CD14-positive monocyte (primary cell): Measurements from ENCODE around the gene SLC2A1. TPM values are rescaled to one million over a fixed set of nuclear protein-coding genes. Genes with fewer than 3 reads are reported as not detected.

Experiments
- DNase-seq, 3 donors: peaks; one replicate each; pipeline ENCODE4 v3.0.0-alpha.2; 2011 to 2022
- H2AFZ ChIP-seq: 2 replicates; pipeline ENCODE4 v1.6.0; 2012; ENCODE audit warnings: mild to moderate bottlenecking, low read depth, low read length, inconsistent platforms; ENCODE audit not compliant: insufficient read depth, poor library complexity, severe bottlenecking
- H3K27ac ChIP-seq, 2 donors: 1 replicate in 1 of 2; 2 replicates in 1 of 2; pipeline ENCODE4 v1.5.1; 2012 to 2013; ENCODE audit warnings: low read length in 2 of 2, control low read depth in 1 of 2, inconsistent platforms in 1 of 2, low read depth in 1 of 2, mild to moderate bottlenecking in 1 of 2
- H3K27me3 ChIP-seq, 2 donors: one replicate each; pipeline versions ENCODE4 v1.6.0 to v1.6.1; 2011 to 2013; ENCODE audit warnings: low read length in 2 of 2; ENCODE audit not compliant: control insufficient read depth in 2 of 2, insufficient read depth in 2 of 2
- H3K36me3 ChIP-seq, 2 donors: replicated peaks in 1 of 2; 1 replicate in 1 of 2; 2 replicates in 1 of 2; pipeline versions ENCODE4 v1.5.1 to v1.6.1; 2012 to 2013; ENCODE audit warnings: low read length in 2 of 2, control low read depth in 1 of 2, inconsistent platforms in 1 of 2, mild to moderate bottlenecking in 1 of 2; ENCODE audit not compliant: insufficient read depth in 2 of 2, control insufficient read depth in 1 of 2
- H3K4me1 ChIP-seq, 2 donors: 1 replicate in 1 of 2; 2 replicates in 1 of 2; pipeline versions ENCODE4 v1.5.1 to v1.6.1; 2012 to 2013; ENCODE audit warnings: low read length in 2 of 2, control low read depth in 1 of 2, inconsistent platforms in 1 of 2, mild to moderate bottlenecking in 1 of 2, moderate library complexity in 1 of 2; ENCODE audit not compliant: insufficient read depth in 2 of 2, control insufficient read depth in 1 of 2
- H3K4me2 ChIP-seq: replicated peaks from 2 replicates; pipeline ENCODE3; 2012; ENCODE audit warnings: low read length, moderate library complexity, mild to moderate bottlenecking; ENCODE audit not compliant: poor library complexity, severe bottlenecking; ENCODE audit errors: extremely low read depth
- H3K4me3 ChIP-seq, 3 experiments: fragments of 200-600 bp in 1 of 3; sonication (generic) in 1 of 3; replicated peaks in 1 of 3; 1 replicate in 2 of 3; 2 replicates in 1 of 3; pipeline ENCODE4 v1.5.1; 2011 to 2013; ENCODE audit warnings: low read length in 3 of 3, mild to moderate bottlenecking in 3 of 3, control low read depth in 2 of 3, low read depth in 2 of 3, inconsistent platforms in 1 of 3, moderate library complexity in 1 of 3
- H3K79me2 ChIP-seq: 2 replicates; pipeline ENCODE4 v1.6.0; 2012; ENCODE audit warnings: mild to moderate bottlenecking, control low read depth, inconsistent platforms, low read length, moderate library complexity; ENCODE audit not compliant: insufficient read depth
- H3K9ac ChIP-seq: 2 replicates; pipeline ENCODE4 v1.6.0; 2017; ENCODE audit warnings: low read length, mild to moderate bottlenecking; ENCODE audit not compliant: insufficient read depth, poor library complexity, severe bottlenecking
- H3K9me3 ChIP-seq, 2 donors: replicated peaks in 1 of 2; 1 replicate in 1 of 2; 2 replicates in 1 of 2; pipeline versions ENCODE4 v1.5.1 to v1.6.1; 2012 to 2013; ENCODE audit warnings: low read length in 2 of 2, control low read depth in 1 of 2; ENCODE audit not compliant: control insufficient read depth in 1 of 2, insufficient read depth in 1 of 2
- H4K20me1 ChIP-seq: 2 replicates; pipeline ENCODE4 v1.6.0; 2012; ENCODE audit warnings: mild to moderate bottlenecking, low read length, control low read depth, moderate library complexity; ENCODE audit not compliant: insufficient read depth
- H3K27ac Mint-ChIP-seq, 7 donors: one replicate each; pipeline ENCODE4 v1.8.0; 2020; ENCODE audit warnings: mild to moderate bottlenecking in 7 of 7, mixed read lengths in 7 of 7, moderate library complexity in 6 of 7, inconsistent platforms in 2 of 7
- H3K27me3 Mint-ChIP-seq, 3 donors: one replicate each; pipeline ENCODE4 v1.8.0; 2021 to 2022; ENCODE audit warnings: low read depth in 3 of 3, mild to moderate bottlenecking in 3 of 3, mixed read lengths in 3 of 3, moderate library complexity in 3 of 3, inconsistent platforms in 1 of 3
- H3K36me3 Mint-ChIP-seq, 2 donors: one replicate each; pipeline ENCODE4 v1.8.0; 2020; ENCODE audit warnings: mixed read lengths in 2 of 2, inconsistent platforms in 1 of 2, mild to moderate bottlenecking in 1 of 2
- H3K4me1 Mint-ChIP-seq: one replicate; pipeline ENCODE4 v1.8.0; 2020; ENCODE audit warnings: mild to moderate bottlenecking, mixed read lengths
- H3K4me3 Mint-ChIP-seq, 2 donors: one replicate each; pipeline ENCODE4 v1.8.0; 2020; ENCODE audit warnings: mild to moderate bottlenecking in 2 of 2, mixed read lengths in 2 of 2, moderate library complexity in 1 of 2
- H3K9me3 Mint-ChIP-seq, 7 donors: one replicate each; pipeline ENCODE4 v1.8.0; 2020 to 2022; ENCODE audit warnings: mixed read lengths in 7 of 7, mild to moderate bottlenecking in 6 of 7, moderate library complexity in 6 of 7, inconsistent platforms in 2 of 7
- CTCF ChIP-seq: fragments of 200-600 bp; IDR thresholded peaks from one replicate; pipeline ENCODE4 v1.8.0; 2022; ENCODE audit warnings: antibody characterized with exemption, mild to moderate bottlenecking
- WGBS: methylation state at CpG from one replicate; pipeline ENCODE4 v1.1.5; 2013; ENCODE audit warnings: missing lambda C conversion rate; ENCODE audit not compliant: insufficient coverage; 5-methylcytosine and 5-hydroxymethylcytosine counted together
- intact Hi-C, 2 donors: fragments of 100-400 bp; cut with micrococcal nuclease; formaldehyde crosslinking; loops; one replicate each; pipeline versions ENCODE4 v1.15.0 to v1.15.1; 2023
- polyA plus RNA-seq, 3 donors: library from polyadenylated mRNA; depleted of rRNA in 1 of 3; unstranded in 2 of 3; stranded (reverse) in 1 of 3; fragments of 300-500 nt in 2 of 3; fragments of >200 nt in 1 of 3; fragmentation: Illumina TruSeq in 2 of 3; gene quantifications; 1 replicate in 2 of 3; 2 replicates in 1 of 3; pipeline ENCODE4 v1.2.3, GENCODE V29; 2012 to 2021

The SLC2A1 gene
- polyA plus RNA-seq, 3 donors: 0.56 to 5.0 (median 0.71) TPM

- H3K4me1 Mint-ChIP-seq: no peaks in the 10 kb centered on the region
- peaks cover 0 to 6% of the 10 kb centered on the region in 2 donors for H3K9me3 ChIP-seq
- no peak for TF ChIP-seq CTCF
- H4K20me1 ChIP-seq: no peaks in the 10 kb centered on the region
- no peaks in the 10 kb centered on the region for H3K27me3 ChIP-seq
- H3K4me2 ChIP-seq: no peak overlapping the region
- peaks cover 0 to 16% (median 8%) of the 10 kb centered on the region in 7 donors for H3K9me3 Mint-ChIP-seq
- peaks cover 0 to 6% (median 0%) of the 10 kb centered on the region in 3 donors for H3K27me3 Mint-ChIP-seq
- H3K36me3 Mint-ChIP-seq: no peaks in the 10 kb centered on the region
- no peak overlapping the region for H3K4me3 Mint-ChIP-seq
- H3K4me3 ChIP-seq: no peak overlapping the region
- H3K79me2 ChIP-seq: no peaks in the 10 kb centered on the region
- no peak for DNase-seq
- H3K4me1 ChIP-seq: no peaks in the 10 kb centered on the region
- H2AFZ ChIP-seq: no peak overlapping the region
- intact Hi-C loops: loop anchor here in 1 of 2 donors (5.0 kb wide), 1 partner anchor 129 kb away; the partner anchor contains the start of gene TMEM269
- H3K36me3 ChIP-seq: no peaks in the 10 kb centered on the region
- no peak overlapping the region for H3K27ac ChIP-seq
- no peak overlapping the region for H3K27ac Mint-ChIP-seq
- H3K9ac ChIP-seq: no peak overlapping the region
These were observed 47.7 kb downstream of the SLC2A1 start for GRCh38 chr1:42910985-42911384.

GRCh38 chr1:42908046-42908445 lies 50.6 kb downstream of the SLC2A1 start:
- no peaks in the 10 kb centered on the region for H3K79me2 ChIP-seq
- H3K27me3 Mint-ChIP-seq: peaks cover 0 to 3% (median 0%) of the 10 kb centered on the region in 3 donors
- intact Hi-C loops: no loop called here
- H3K27ac ChIP-seq: no peak overlapping the region
- no peaks in the 10 kb centered on the region for H3K27me3 ChIP-seq
- no peak overlapping the region for H3K4me3 Mint-ChIP-seq
- H3K9ac ChIP-seq: no peak overlapping the region
- H3K36me3 ChIP-seq: no peaks in the 10 kb centered on the region
- H3K9me3 ChIP-seq: no peaks in the 10 kb centered on the region
- H3K9me3 Mint-ChIP-seq: no peaks in the 10 kb centered on the region
- H3K4me2 ChIP-seq: no peak overlapping the region
- H3K27ac Mint-ChIP-seq: no peak overlapping the region
- no peak overlapping the region for H3K4me3 ChIP-seq
- TF ChIP-seq CTCF: no peak
- H3K4me1 Mint-ChIP-seq: no peaks in the 10 kb centered on the region
- H2AFZ ChIP-seq: no peak overlapping the region
- H3K4me1 ChIP-seq: no peaks in the 10 kb centered on the region
- H4K20me1 ChIP-seq: no peaks in the 10 kb centered on the region
- WGBS: no CpG with 5 or more reads among the region's 3 CpGs
- no peak for DNase-seq
- no peaks in the 10 kb centered on the region for H3K36me3 Mint-ChIP-seq
